K562 (cell line): ENCODE data around the gene FUCA1. TPM values are rescaled to one million over a fixed set of nuclear protein-coding genes. Genes with fewer than 3 reads are reported as not detected.

ENCODE experiments used
- CBFB ChIP-seq: sonication (generic); formaldehyde crosslinking; IDR thresholded peaks from 2 replicates; pipeline ENCODE4 v1.4.0; 2020; ENCODE audit warnings: mild to moderate bottlenecking, missing genetic modification reagents
- KAT8 ChIP-seq: fragments of 450-650 bp; IDR thresholded peaks from 2 replicates; pipeline ENCODE4 v1.6.1; 2016; ENCODE audit warnings: low read depth, mild to moderate bottlenecking
- OTX1 ChIP-seq: fragments of 450-650 bp; formaldehyde crosslinking; IDR thresholded peaks from 2 replicates; pipeline ENCODE4 v1.4.0; 2022; ENCODE audit warnings: mild to moderate bottlenecking
- SMAD1 ChIP-seq: fragments of 150-350 bp; IDR thresholded peaks from 2 replicates; pipeline ENCODE4 v1.6.1; 2014; ENCODE audit warnings: low read length, low read depth; ENCODE audit not compliant: partially characterized antibody
- ZNF347 ChIP-seq: fragments of 450-650 bp; formaldehyde crosslinking; IDR thresholded peaks from 2 replicates; pipeline ENCODE4 v1.4.0; 2020; ENCODE audit warnings: low read depth, mild to moderate bottlenecking, moderate library complexity
- ZNF41 ChIP-seq: fragments of 250-450 bp; sonication (Bioruptor Pico); conservative IDR thresholded peaks from 2 replicates; pipeline ENCODE4 v1.4.0; 2020; ENCODE audit warnings: mild to moderate bottlenecking
- ZNF75A ChIP-seq: fragments of 450-650 bp; formaldehyde crosslinking; IDR thresholded peaks from 2 replicates; pipeline ENCODE4 v1.4.0; 2020; ENCODE audit warnings: mild to moderate bottlenecking
- polyA plus RNA-seq, 8 experiments: library from polyadenylated mRNA; depleted of rRNA in 4 of 8; stranded (reverse) in 5 of 8; unstranded in 3 of 8; fragments of >200 nt; fragmentation: Nextera tagmentation in 2 of 8; fragmentation: Illumina TruSeq in 1 of 8; extraction: Ambion mirVana in 2 of 8; extraction: Trizol in 1 of 8; gene quantifications; 2 replicates each; pipeline versions ENCODE4 v1.2.1 to v1.2.3, GENCODE V29; 2011 to 2014; ENCODE audit warnings: inconsistent platforms in 1 of 8, missing spikeins in 1 of 8
- total RNA-seq, 7 experiments: library from RNA; depleted of rRNA in 6 of 7; stranded (reverse); fragments of >200 nt in 6 of 7; fragmentation: Illumina TruSeq in 2 of 7; extraction: Trizol in 2 of 7; gene quantifications; 2 replicates each; pipeline versions ENCODE4 v1.2.1 to v1.2.3, GENCODE V29; 2011 to 2021; ENCODE audit warnings: low replicate concordance in 1 of 7
- TF ChIP-seq, protein P1 (sequence below): fragments of 200-600 bp; sonication (generic); IDR thresholded peaks from one replicate; pipeline ENCODE4 v1.6.1; 2012; ENCODE audit warnings: mild to moderate bottlenecking, low read depth, low read length, inconsistent platforms
- TF ChIP-seq, protein P2 (sequence below): fragments of 450-650 bp; IDR thresholded peaks from 2 replicates; pipeline ENCODE4 v1.6.1; 2018; ENCODE audit warnings: mild to moderate bottlenecking, low read depth; ENCODE audit not compliant: partially characterized antibody

Gene FUCA1
- total and polyA plus RNA-seq, 9 of the 15 experiments (the other 6 are each of a cell fraction or from before 2014, with no cell fraction given): 7.0 to 20.5 (median 13.5) TPM

DNA sequence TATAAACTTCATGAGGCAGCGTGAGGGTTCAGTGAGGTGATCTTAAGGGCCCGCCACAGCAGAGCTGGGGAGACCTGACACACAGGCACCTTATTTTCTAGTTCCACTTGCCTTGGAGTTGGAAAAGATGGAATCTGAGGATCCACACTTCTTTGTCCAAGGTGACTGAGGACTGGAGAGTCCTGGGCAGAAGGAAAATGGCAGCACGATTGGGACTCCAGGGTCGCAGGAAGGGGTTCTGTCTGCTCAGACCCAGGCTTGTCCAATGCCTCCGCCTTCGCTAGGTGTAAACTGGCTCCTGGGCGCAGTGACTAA, 68.9 kb downstream of the FUCA1 start (continued):
- TF ChIP-seq, protein P1, sequence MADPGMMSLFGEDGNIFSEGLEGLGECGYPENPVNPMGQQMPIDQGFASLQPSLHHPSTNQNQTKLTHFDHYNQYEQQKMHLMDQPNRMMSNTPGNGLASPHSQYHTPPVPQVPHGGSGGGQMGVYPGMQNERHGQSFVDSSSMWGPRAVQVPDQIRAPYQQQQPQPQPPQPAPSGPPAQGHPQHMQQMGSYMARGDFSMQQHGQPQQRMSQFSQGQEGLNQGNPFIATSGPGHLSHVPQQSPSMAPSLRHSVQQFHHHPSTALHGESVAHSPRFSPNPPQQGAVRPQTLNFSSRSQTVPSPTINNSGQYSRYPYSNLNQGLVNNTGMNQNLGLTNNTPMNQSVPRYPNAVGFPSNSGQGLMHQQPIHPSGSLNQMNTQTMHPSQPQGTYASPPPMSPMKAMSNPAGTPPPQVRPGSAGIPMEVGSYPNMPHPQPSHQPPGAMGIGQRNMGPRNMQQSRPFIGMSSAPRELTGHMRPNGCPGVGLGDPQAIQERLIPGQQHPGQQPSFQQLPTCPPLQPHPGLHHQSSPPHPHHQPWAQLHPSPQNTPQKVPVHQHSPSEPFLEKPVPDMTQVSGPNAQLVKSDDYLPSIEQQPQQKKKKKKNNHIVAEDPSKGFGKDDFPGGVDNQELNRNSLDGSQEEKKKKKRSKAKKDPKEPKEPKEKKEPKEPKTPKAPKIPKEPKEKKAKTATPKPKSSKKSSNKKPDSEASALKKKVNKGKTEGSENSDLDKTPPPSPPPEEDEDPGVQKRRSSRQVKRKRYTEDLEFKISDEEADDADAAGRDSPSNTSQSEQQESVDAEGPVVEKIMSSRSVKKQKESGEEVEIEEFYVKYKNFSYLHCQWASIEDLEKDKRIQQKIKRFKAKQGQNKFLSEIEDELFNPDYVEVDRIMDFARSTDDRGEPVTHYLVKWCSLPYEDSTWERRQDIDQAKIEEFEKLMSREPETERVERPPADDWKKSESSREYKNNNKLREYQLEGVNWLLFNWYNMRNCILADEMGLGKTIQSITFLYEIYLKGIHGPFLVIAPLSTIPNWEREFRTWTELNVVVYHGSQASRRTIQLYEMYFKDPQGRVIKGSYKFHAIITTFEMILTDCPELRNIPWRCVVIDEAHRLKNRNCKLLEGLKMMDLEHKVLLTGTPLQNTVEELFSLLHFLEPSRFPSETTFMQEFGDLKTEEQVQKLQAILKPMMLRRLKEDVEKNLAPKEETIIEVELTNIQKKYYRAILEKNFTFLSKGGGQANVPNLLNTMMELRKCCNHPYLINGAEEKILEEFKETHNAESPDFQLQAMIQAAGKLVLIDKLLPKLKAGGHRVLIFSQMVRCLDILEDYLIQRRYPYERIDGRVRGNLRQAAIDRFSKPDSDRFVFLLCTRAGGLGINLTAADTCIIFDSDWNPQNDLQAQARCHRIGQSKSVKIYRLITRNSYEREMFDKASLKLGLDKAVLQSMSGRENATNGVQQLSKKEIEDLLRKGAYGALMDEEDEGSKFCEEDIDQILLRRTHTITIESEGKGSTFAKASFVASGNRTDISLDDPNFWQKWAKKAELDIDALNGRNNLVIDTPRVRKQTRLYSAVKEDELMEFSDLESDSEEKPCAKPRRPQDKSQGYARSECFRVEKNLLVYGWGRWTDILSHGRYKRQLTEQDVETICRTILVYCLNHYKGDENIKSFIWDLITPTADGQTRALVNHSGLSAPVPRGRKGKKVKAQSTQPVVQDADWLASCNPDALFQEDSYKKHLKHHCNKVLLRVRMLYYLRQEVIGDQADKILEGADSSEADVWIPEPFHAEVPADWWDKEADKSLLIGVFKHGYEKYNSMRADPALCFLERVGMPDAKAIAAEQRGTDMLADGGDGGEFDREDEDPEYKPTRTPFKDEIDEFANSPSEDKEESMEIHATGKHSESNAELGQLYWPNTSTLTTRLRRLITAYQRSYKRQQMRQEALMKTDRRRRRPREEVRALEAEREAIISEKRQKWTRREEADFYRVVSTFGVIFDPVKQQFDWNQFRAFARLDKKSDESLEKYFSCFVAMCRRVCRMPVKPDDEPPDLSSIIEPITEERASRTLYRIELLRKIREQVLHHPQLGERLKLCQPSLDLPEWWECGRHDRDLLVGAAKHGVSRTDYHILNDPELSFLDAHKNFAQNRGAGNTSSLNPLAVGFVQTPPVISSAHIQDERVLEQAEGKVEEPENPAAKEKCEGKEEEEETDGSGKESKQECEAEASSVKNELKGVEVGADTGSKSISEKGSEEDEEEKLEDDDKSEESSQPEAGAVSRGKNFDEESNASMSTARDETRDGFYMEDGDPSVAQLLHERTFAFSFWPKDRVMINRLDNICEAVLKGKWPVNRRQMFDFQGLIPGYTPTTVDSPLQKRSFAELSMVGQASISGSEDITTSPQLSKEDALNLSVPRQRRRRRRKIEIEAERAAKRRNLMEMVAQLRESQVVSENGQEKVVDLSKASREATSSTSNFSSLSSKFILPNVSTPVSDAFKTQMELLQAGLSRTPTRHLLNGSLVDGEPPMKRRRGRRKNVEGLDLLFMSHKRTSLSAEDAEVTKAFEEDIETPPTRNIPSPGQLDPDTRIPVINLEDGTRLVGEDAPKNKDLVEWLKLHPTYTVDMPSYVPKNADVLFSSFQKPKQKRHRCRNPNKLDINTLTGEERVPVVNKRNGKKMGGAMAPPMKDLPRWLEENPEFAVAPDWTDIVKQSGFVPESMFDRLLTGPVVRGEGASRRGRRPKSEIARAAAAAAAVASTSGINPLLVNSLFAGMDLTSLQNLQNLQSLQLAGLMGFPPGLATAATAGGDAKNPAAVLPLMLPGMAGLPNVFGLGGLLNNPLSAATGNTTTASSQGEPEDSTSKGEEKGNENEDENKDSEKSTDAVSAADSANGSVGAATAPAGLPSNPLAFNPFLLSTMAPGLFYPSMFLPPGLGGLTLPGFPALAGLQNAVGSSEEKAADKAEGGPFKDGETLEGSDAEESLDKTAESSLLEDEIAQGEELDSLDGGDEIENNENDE: no peak
- TF ChIP-seq ZNF347: no peak
- no peak for TF ChIP-seq SMAD1
- no peak for TF ChIP-seq ZNF75A (CRISPR knock-in tag)
- no peak for TF ChIP-seq ZNF41 (CRISPR knock-in tag)
- no peak for TF ChIP-seq KAT8
- TF ChIP-seq, protein P2, sequence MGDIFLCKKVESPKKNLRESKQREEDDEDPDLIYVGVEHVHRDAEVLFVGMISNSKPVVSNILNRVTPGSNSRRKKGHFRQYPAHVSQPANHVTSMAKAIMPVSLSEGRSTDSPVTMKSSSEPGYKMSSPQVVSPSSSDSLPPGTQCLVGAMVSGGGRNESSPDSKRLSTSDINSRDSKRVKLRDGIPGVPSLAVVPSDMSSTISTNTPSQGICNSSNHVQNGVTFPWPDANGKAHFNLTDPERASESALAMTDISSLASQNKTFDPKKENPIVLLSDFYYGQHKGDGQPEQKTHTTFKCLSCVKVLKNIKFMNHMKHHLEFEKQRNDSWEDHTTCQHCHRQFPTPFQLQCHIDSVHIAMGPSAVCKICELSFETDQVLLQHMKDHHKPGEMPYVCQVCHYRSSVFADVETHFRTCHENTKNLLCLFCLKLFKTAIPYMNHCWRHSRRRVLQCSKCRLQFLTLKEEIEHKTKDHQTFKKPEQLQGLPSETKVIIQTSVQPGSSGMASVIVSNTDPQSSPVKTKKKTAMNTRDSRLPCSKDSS: no peak
- TF ChIP-seq CBFB: no peak
- TF ChIP-seq OTX1 (CRISPR knock-in tag): no peak
